ENCODE results near the gene IRF4. TPM values are rescaled to one million over a fixed set of nuclear protein-coding genes. Genes with fewer than 3 reads are reported as not detected.

The IRF4 gene
- total RNA-seq, 4 donors from 2014 or later: 0.89 to 7.4 (median 3.2) TPM

DNA sequence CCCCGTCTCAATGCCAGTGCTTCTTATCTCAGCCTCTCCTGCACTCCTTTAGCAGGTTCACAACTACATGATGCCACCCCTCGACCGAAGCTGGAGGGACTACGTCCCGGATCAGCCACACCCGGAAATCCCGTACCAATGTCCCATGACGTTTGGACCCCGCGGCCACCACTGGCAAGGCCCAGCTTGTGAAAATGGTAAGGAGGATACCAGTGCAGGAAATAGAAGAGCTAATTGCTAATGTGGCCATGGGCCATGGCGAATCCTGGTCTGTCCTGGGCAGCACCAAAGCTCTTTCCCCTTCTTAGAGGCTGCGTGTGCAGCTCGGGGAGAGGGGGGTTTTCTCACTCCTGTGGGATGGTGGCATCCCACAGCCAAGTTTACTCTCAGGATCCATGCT lies 5.5 kb downstream of the IRF4 start:
- 87% methylated on average over 6 of the region's 13 CpGs; no CpG with 5 or more reads in 1 of the 2 donors for WGBS, 2 donors (ENCODE audit: low coverage in 1 of 2)
- H3K36me3 ChIP-seq: no peaks in the 10 kb centered on the region
- H3K4me1 ChIP-seq: peaks cover 0 to 18% (median 16%) of the 10 kb centered on the region in 3 donors
- H3K27me3 ChIP-seq: peaks cover 82% of the 10 kb centered on the region
- ATAC-seq: no peak
- TF ChIP-seq EP300 (IDR thresholded peaks at IDR 0.05) (no peak), POLR2AphosphoS5 (IDR thresholded peaks at IDR 0.05) (no peak), POLR2A (IDR thresholded peaks at IDR 0.05) (no peak)
- TF ChIP-seq, protein P1, sequence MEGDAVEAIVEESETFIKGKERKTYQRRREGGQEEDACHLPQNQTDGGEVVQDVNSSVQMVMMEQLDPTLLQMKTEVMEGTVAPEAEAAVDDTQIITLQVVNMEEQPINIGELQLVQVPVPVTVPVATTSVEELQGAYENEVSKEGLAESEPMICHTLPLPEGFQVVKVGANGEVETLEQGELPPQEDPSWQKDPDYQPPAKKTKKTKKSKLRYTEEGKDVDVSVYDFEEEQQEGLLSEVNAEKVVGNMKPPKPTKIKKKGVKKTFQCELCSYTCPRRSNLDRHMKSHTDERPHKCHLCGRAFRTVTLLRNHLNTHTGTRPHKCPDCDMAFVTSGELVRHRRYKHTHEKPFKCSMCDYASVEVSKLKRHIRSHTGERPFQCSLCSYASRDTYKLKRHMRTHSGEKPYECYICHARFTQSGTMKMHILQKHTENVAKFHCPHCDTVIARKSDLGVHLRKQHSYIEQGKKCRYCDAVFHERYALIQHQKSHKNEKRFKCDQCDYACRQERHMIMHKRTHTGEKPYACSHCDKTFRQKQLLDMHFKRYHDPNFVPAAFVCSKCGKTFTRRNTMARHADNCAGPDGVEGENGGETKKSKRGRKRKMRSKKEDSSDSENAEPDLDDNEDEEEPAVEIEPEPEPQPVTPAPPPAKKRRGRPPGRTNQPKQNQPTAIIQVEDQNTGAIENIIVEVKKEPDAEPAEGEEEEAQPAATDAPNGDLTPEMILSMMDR (IDR thresholded peaks at IDR 0.05): no peak
- no peaks in the 10 kb centered on the region for H3K9me3 ChIP-seq
- H3K27ac ChIP-seq: no peak overlapping the region
- H3K4me3 ChIP-seq: no peak overlapping the region

DNA sequence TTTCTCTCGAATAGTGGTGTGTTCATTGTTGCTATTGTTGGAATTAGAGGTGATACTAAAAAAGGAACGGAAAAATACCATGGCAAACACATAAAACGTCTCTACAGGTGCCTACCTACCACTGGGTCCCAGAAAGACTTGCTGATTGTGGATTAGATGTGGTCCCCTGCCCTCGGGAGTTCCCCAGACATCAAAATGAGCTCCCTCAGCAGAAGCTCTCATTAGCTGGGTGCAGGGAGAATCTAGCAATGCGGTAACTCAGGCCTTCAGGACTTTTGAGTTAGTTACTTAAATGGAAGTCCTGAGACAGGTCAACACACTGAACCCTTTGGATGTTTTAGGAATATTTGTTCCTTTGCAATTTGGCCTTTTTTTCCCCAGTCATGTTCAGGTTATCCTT lies 6.1 kb downstream of the IRF4 start:
- peaks cover 0 to 13% (median 10%) of the 10 kb centered on the region in 3 donors for H3K4me1 ChIP-seq
- TF ChIP-seq, protein P1 (IDR thresholded peaks at IDR 0.05): no peak
- TF ChIP-seq POLR2AphosphoS5 (IDR thresholded peaks at IDR 0.05) (no peak), POLR2A (IDR thresholded peaks at IDR 0.05) (no peak)

DNA sequence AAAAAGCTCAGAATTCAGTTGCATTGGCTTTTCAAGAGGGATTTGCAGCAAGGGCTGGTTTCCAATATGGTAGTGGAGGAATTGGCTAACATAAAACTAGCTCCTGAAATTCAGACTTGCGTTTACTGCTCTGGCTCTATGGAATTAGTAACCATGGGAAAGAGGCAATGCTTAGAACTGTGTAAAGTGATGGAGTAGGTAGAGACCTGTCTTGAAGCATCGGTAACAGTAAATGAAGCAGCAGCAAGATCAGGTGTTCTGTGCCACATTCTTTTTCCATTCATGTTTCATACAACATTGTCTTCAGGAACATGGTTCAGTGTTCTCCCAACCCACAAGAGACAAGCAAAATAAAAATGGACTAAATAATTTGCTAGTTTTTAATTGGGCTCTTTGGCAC lies 6.5 kb downstream of the IRF4 start:
- TF ChIP-seq EP300 (IDR thresholded peaks at IDR 0.05): no peak
- Histone ChIP-seq H3K4me1 (peaks cover 0 to 8% (median 6%) of the 10 kb centered on the region in 3 donors), H3K36me3 (no peaks in the 10 kb centered on the region), H3K9me3 (no peaks in the 10 kb centered on the region), H3K27ac (no peak overlapping the region), H3K27me3 (peaks cover 81% of the 10 kb centered on the region), H3K4me3 (no peak overlapping the region)
- 79 to 86% methylated on average over 2 of the region's 2 CpGs for WGBS, 2 donors (ENCODE audit: low coverage in 1 of 2)
- ATAC-seq: no peak

More for the DNA sequence above, 6.1 kb downstream of the IRF4 start:
- H3K36me3 ChIP-seq: no peaks in the 10 kb centered on the region
- no peaks in the 10 kb centered on the region for H3K9me3 ChIP-seq
- 73 to 76% methylated on average over 2 to 5 of the region's 5 CpGs for WGBS, 2 donors (ENCODE audit: low coverage in 1 of 2)
- peaks cover 81% of the 10 kb centered on the region for H3K27me3 ChIP-seq
- no peak overlapping the region for H3K4me3 ChIP-seq
- H3K27ac ChIP-seq: no peak overlapping the region
- ATAC-seq: no peak

DNA sequence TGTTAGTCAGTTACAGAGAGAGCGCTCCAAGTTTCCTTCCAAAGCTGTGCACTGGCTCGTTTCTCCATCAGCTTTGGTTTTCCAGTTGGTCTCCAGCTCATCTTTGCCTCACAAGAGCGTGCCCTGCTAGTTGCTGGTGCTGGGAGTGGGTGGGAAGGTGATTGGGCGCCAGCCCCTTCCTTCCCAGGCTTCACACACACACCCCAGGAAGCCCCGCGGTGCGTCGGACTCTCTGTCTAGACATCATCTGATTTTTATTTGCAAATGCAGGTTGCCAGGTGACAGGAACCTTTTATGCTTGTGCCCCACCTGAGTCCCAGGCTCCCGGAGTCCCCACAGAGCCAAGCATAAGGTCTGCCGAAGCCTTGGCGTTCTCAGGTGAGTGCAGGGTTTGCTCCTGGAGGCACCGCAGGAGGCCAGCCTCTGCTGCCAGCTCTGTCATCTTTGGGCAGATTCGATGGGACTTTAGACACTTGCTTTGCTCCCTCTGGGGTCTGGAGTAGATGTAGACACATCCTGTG lies 7.1 kb downstream of the IRF4 start:
- H3K4me3 ChIP-seq: no peak overlapping the region
- ATAC-seq: no peak
- 66 to 92% methylated on average over 6 to 8 of the region's 13 CpGs for WGBS, 2 donors (ENCODE audit: low coverage in 1 of 2)
- H3K27ac ChIP-seq: no peak overlapping the region
- H3K9me3 ChIP-seq: no peaks in the 10 kb centered on the region
- no peaks in the 10 kb centered on the region for H3K36me3 ChIP-seq
- no peak for TF ChIP-seq POLR2AphosphoS5 (IDR thresholded peaks at IDR 0.05)
- H3K4me1 ChIP-seq: peaks cover 0 to 3% (median under 1%) of the 10 kb centered on the region in 3 donors
- peaks cover 81% of the 10 kb centered on the region for H3K27me3 ChIP-seq

DNA sequence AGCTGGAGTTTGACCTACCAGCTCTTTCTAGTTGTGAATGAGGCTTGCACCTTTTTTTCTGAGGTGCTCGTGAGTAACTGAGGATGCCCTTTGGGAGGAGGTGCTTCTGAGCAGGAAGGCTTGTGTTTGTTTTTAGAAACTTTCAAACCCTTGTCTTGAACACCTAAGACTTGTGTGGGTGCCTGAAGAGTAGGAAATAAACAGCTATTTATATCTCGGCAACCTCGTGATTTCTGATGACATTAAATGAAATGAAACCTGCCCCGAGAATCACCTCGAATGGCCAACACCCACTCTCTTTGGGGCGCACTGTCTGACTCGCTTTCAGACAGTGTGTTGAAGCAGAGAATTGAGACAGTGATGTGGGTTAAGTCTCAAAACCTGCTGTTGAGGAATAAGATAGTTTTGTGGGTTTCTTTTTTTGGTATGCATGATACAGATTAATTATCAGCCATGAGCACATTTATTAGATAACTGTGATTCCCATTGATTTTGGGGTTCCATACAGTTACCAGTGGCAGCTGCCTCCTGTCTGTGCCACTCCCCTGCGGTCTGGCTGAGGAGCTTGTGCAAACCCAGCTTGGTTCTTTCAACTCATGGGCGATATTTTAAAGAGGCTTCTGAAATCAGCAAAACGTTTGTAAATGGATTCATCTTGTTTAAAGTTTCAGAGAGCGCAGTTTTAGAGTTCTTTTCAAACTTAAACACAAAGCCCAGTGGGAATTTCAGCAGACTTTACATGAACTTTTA lies 8.4 kb downstream of the IRF4 start:
- 28 to 31% methylated on average over 9 to 11 of the region's 11 CpGs for WGBS, 2 donors (ENCODE audit: low coverage in 1 of 2)
- TF ChIP-seq POLR2A (IDR thresholded peaks at IDR 0.05) (no peak), EP300 (IDR thresholded peaks at IDR 0.05) (no peak), POLR2AphosphoS5 (IDR thresholded peaks at IDR 0.05) (no peak)
- TF ChIP-seq, protein P1 (IDR thresholded peaks at IDR 0.05): no peak
- Histone ChIP-seq H3K9me3 (no peaks in the 10 kb centered on the region), H3K36me3 (no peaks in the 10 kb centered on the region), H3K4me1 (no peaks in the 10 kb centered on the region), H3K4me3 (no peak overlapping the region), H3K27ac (no peak overlapping the region), H3K27me3 (peaks cover 81% of the 10 kb centered on the region)
- no peak for ATAC-seq

DNA sequence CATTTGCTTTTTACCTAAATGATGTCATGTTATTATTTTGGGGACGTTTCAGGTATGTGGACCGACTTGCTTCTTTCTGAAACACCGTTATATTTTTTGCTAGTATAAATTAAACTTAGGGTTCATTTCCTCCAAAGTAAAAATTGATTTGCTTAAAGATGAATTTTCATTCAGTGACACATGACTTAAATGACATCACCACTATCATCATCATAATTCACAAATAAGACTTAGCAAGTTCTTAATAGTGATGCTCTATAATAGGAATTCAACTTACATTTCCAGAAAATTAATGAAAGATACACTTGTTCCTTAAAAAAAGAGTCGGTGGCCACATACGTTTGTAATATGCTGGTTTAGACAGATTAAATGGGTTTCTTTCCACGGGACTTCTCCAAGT lies 9.3 kb downstream of the IRF4 start:
- Histone ChIP-seq H3K4me1 (no peaks in the 10 kb centered on the region), H3K4me3 (no peak overlapping the region), H3K27ac (no peak overlapping the region), H3K36me3 (no peaks in the 10 kb centered on the region), H3K9me3 (no peaks in the 10 kb centered on the region), H3K27me3 (peaks cover 73% of the 10 kb centered on the region)
- TF ChIP-seq POLR2A (IDR thresholded peaks at IDR 0.05) (no peak), EP300 (IDR thresholded peaks at IDR 0.05) (no peak), POLR2AphosphoS5 (IDR thresholded peaks at IDR 0.05) (no peak)
- TF ChIP-seq, protein P1 (IDR thresholded peaks at IDR 0.05): no peak
- 70 to 72% methylated on average over 6 of the region's 6 CpGs for WGBS, 2 donors (ENCODE audit: low coverage in 1 of 2)
- ATAC-seq: no peak
